GM19463 (cell line): ENCODE measurements around the gene BACH2.
"Not testable (repeated sequence)": the region's sequence is repeated elsewhere in the genome, so short reads cannot be mapped to it uniquely, and the experiment has no call there.

ENCODE experiments used
- ATAC-seq: cut with Tn5 transposase; IDR thresholded peaks from one replicate; pipeline ENCODE4 v1.9.1; 2021; ENCODE audit warnings: mild to moderate bottlenecking, moderate library complexity; ENCODE audit not compliant: unreplicated experiment

BACH2 gene

DNA sequence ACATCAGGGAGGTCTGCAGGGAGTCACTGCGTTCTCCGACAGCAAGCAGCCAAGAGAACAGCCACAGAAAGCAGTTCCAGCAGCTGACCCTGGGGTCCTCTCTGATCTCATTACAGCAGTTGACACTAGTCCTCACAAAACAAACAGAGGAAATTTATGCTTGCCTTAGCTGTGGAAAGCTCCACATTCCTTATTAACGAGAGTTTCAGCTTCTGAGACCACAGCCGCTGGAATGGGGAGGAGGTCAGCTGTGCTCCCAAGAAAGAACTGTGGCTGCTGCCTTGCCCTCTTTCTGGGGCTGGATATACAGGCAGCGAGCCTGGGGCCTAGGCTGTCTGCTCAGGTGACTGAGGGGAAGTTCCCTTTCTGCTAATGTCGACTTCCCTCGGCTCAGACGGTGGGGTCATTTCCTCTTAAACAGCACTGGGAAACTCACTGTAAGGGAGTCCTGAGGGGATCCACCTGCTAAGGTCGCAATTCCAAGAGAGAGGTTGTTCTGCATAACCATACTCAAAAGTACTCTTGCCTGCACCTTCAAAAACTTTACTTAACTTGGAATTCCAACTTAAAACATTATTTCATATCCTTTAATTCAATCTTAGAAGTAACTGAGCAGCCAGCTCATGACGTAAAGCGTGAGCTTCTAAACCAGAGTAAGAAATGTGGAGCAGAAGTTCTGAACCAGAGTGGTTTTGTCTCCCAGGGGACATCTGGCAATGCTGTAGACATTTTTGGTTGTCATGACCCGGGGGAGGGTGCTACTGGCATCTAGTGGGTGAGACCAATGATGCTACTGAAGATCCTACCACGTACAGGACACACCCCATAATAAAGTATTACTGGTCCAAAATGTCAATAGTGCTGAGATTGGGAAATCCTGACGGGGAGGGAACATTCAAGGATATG lies 80.3 kb downstream of the BACH2 start:
- peak; percentile 66 for ATAC-seq

DNA sequence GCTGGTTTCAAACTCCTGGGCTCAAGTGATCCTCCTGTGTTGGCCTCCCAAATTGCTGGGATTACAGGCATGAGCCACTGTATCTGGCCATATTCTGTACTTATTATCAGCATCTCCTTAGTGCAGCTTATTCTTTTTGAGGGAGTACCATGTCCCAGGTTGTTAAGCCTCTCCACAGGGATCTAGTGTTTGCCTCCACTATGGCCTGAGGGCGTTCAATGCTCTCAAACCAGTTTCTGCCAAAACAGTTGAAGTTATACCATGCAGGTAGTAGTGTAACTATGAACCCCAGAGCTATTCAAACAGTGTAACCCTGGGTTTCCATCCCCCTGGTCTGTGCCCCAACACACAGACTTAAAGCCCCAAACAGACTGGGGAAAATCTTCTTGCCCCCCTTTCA lies 81.7 kb downstream of the BACH2 start:
- ATAC-seq = no peak

DNA sequence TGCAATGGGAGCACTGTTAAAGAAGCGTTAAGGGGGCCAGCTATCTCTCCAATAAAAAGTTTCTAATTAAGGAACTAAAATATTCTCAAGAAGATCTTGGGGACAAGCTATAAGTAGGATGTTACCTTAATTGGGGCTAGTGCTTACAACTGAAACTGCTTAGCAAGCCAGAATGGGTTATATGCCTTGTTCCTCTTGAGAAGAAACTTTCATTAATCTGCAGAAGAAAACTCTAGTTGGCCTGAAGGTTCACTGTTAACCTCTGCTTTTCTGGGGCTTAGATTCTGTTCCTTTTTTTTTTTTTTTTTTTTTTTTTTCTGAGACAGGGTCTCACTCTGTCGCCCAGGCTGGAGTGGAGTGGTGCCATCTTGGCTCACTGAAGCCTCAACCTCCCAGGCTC lies 82.2 kb downstream of the BACH2 start:
- ATAC-seq = no peak

DNA sequence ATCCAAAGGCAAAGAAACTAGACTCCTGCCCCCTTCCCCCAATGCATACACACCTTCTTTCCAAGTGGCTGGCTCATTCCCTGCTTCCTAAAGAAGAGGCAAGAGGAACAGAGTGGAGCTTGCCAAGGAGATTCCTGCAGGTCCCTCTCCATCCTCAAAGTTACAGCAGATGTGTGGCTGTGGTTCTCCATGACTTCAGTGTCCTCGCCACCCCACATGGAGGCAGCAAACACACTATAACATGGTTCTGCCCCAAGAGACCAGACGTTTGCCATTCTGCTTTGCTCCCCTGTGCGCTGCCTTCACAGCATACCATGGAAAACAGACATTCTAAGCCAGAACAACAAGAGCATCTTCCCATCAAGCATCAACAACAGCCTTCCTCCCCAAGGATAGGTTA lies 84.4 kb downstream of the BACH2 start:
- ATAC-seq = no peak

DNA sequence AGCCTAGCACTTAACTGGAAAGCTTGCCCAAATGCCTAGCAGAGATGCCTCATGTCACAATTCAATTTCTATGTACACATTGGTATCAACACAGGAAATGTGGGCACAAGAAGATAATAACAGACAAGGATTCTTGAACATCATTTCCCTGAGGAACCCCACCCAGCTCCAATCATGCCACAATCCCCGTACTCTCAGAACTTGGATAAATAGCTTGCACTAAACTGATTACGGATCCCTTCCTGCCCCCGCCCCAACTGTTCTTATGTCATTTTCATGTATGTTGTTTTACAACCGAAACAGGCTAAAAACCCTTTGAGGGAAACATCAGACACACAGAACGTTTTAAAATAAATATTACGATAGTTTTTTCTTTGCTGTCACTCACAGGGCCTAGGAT lies 87.1 kb downstream of the BACH2 start:
- ATAC-seq = no peak

DNA sequence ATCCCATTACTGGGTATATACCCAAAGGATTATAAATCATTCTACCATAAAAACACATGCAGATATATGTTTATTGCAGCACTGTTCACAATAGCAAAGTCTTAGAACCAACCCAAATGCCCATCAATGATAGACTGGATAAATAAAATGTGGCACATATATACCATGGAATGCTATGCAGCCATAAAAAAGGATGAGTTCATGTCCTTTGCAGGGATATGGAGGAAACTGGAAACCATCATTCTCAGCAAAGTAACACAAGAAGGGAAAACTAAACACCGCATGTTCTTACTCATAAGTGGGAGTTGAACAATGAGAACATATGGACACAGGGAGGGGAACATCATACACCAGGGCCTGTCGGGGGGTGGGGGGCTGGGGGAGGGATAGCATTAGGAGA lies 88.0 kb downstream of the BACH2 start:
- not testable (repeated sequence) for ATAC-seq

DNA sequence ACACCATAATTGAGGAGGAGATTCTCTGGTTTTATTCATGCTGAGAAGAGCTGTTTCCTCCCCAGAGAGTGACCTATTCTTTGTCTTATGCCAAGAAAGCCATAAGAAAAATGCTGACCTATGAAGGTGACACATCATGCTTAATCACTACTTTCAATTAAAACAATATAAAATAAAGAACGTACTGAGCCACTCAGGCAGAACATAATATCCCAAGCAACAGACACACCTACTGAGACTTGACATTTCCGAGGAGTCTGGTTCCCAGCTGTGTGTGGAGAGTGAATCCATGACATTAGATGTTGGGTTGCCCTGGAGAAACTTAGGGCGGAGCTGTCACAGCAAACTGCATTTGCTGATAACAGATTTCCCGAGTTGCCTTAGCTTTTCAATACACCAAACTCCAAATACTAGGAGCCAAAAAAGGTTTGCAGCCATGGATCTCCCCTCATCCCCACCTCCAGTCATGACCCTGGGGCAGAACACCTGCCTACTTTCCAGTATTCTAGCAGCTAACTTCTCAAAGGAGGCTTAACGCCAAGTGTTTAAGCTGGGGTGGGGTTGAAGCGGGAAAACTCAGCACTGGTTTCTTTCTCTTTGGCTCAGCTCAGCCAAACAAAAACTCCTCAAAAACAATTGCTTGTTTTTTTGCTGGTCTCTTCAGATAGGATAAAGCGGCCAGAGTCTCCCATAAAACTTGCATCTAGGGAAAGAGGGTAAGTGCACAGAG lies 92.2 kb downstream of the BACH2 start:
- no peak for ATAC-seq

DNA sequence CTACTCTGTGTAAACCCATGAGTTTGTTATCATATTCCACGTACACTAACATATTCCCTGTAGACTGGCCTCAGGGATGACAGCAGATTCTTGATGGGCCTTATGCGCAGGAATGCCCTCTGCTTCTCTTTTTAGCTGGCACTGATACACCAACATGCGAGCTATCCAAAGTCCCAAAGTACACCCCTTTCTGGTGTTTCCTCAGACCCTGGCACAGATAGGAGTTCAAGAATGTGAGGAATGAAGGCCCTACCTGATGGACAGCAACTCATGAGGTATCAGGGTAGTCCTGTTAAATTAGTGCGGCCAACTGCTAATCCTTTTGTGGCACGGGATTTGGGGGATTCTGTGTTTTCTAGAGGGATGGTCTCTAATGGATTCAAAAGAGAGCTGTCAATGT lies 93.0 kb downstream of the BACH2 start:
- no peak for ATAC-seq

DNA sequence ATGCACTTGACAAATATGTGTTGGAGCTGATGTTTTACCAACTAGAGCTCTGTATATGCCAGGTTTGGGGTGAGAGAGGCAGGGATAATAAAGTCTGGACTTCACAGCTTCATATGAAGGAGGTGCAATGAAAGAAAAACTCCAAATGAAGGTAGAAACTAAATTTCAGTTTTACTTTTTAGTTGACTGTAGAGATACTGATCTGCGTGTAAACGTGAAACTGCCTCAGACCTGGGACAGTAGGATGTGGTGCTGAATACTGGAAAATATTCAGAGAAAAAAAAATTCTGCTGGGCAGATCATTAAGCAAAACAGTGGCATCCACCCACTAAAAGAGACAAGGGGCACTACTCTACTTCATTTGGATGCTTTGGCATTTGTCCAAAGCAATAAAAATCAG lies 94.5 kb downstream of the BACH2 start:
- no peak for ATAC-seq

DNA sequence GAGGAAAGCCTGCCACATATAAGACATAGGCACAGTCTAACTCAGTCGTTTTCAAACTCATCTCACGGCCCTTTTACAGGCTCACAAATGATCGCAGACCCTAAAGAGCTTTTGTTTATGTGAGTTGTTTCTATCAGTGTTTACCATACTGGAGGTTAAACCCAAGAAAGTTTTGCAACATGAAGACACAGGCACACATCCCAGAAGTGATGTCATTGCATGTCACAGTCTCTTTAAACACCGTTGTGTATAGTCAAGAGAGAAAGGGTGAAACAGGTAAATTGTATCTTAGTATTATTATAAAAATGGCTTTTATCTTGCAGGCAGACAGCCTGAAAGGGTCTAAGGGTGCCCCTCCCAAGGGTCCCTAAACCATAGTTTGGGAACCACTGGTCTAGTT lies 96.7 kb downstream of the BACH2 start:
- no peak for ATAC-seq

DNA sequence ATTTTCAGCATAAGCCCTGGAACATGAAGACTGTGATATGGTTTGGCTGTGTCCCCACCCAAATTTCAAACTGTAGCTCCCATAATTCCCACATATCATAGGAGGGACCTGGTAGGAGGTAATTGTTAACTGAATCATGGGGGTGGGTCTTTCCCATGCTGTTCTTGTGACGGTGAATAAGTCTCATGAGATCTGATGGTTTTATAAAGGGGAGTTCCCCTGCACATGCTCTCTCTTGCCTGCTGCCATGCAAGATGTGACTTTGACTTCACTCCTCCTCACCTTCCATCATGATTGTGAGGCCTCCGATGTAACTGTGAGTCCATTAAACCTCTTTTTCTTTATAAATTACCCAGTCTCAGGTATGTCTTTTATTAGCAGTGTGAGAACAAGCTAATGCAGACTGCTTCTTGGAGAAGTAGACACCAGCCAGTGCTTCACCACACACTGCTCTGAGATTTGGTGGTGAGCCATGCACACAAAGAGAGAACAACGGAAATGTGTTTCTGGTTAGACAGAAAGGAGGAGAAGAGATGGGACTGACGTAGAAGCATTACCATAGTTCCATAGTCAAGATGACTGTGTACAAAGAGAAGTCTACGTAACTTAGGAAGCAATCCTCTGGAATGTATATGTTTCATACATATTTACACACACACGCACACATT lies 97.8 kb downstream of the BACH2 start:
- no peak for ATAC-seq

DNA sequence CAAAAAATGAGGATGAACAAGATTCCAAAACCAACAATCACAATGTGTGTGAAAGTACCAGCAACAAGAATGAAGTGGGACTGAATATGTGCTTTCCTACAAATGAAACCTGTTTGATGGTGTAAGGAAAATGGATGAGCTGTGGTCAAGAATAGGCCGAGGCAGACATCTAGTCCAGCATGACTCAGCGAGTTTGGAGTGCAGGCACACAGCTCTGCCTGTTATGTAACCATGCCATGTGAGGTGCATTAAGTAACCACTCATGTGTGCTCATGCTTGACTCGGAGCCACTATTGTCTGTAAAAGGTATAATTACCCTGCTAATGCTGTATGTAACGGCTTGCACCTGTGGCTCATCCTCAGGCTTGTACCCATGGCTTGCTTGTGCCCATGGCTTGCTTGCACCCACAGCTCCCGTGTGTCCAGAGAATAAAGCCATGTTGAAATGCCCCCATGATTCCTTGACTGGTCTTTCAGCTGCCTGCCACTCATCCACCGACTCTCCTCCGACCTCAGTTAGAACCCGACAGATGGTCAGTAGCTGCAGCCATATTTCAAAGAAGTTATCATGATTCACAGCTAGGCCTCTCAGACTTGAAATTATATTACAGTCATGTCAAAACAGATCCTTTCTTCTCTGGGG lies 98.7 kb downstream of the BACH2 start:
- ATAC-seq = no peak

DNA sequence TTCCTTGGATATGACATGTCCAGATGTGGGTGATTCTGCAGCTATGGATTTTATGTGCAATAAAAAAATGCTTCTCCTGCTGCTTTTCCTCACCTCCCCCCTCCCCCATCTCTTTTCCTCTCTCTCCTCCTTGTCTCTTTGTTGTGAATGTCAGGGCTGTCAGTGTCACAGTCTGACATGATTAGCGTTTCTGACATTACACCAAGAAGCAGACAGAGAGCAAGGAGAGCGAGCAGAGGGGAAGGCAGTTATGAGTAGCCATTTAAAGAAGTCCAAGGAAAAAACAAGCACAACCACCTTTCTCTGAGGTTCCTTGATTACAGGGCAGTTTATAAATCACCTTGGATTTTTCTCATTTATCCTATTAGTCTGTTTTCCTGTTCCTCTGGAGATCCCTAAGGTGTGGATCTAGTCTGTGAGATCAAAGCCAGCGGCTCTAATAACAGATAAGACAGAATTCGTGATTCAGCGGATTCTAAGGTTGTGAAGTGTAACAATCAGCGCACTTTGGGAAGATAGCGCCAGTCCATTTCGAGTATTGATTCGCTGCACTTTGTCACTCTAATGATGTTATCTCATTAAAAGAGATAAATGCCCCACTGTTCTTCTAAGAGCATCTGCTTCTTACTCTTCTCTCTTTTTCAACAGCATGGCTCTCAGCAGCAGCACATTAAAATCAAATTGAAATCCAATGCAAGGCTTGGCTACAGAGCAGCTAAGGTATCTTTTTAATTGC lies 101.4 kb downstream of the BACH2 start:
- no peak for ATAC-seq

DNA sequence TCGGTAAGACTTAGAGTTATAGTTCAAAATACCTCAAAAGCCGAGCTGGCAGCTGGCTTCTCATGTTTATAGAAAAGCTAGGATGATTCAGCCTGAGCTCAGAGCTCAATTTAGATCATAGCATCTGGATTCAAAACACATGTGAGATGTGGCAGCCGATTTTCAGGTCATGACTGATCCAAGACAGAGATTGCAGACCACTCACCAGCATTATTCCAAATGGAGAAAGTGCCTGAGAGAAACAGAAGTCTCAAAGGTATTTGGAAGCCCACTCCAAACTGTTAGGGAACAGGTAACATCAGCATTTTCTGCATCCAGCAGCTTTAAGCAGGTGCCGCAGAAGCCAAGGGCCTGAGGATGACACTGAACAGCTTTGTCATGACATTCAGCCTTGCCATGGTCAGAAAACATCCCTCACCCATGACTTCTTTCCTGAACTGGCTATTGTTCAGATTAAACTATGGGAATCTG lies 102.2 kb downstream of the BACH2 start:
- ATAC-seq = no peak

DNA sequence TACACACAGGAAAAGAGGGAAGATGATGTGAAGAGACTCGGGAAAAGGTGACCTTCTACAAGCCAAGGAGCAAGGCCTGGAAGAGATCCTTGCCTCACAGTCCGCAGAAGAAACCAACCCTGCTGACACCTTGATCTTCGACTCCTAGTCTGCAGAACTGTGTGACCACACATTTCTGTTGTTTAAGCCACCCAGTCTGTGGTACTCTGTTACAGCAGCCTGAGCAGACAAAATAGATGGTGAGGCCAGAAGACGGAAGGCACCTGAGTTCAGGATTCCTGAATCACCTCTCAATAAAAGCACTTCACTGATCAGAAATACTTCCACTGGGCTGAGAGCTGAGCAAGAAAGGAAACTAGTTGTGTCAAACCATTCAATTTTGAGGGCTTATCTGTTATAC lies 103.3 kb downstream of the BACH2 start:
- ATAC-seq = no peak

DNA sequence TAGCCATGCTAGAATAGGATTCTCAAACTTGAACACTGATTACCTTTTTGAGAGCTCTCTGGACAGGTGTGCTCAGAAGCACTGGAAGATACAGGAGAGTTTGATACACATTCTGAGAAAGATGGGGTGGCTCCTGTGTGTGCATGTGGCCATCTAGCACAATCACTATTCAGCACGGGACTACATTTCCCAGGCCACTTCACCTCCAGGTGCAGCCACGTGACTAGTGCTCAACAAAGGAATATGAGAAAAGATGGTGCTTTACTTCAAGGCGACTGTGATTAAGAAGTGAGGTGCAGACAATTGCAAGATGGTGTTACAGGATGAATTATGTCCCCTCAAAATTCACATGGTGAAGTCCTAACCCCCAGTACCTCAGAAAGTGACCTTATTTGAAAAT lies 103.8 kb downstream of the BACH2 start:
- ATAC-seq = no peak

DNA sequence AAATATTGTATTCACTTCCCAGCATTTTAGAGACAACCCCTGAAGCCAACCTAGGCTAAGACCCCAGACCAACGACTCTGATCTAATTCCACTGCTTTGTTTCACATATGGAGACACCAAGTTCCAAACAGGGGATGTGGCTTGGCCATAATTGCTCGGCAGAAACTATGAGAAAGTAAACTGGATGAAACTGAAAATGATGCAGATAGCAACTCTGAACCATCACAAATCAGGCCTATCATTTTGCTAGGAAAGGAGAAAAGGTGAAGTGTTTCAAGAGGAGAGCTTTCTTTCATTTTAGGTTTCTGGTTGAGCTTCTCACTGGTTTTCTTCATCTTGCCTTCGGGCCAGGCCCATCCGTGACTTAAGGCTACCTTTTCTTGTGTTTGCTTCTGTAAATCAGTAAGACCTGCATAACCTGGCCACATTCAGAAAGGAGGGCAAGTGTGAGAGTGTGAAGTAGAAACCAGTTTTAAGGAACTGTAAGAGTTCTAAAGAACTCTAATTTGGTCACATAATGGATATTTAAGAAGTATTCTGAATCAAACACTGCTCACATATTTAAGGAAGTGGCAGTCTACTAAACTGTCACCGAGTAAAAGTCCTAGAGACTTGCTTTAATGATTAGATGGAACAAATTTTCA lies 105.8 kb downstream of the BACH2 start:
- ATAC-seq = no peak

DNA sequence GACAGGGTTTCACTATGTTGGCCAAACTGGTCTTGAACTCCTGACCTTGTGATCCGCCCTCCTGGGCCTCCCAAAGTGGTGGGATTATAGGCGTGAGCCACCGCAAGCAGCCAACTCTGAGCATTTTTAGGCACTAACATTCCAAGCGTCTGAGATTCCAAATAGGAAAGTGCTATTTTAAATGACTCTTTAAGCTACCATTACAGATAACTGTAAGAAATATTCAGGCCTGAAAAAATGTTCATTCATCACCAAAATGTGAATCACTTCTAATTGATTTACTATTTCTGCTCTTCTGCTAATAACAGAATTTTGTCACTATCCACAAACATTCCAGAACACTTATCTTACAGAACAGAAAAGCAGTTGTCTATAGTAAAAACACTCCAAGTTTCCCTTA lies 106.5 kb downstream of the BACH2 start:
- no peak for ATAC-seq

DNA sequence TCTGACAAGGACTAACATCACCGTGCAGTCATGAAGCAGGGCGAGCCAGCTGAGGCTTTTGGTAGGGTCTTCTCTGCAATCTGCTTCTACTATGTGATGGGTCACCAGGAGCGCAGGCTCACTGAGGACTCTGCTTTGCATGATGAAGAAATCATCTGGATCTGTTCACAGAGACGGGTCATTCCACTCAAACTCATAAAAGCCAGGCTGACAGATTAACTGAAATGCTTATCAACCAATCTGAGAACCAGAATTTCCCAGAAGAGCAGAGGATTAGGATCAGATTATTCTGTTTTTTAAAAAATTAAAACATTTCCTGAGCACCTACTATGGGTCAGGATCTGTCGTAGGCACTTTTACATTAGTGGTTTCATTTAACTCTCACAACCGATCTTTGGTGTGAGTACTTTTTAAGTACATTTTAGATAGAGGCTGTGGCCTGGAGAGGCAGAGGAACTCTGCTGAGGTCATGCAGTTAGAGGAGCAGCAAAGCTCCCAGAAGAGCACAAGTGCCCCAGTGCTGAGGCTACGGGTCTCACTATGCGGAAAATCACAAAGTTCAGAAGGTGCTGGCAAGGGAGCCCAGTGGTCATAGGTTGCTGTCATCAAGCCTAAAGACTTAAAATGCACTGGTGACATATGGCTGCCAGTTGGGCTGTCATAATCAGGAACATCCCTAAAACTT lies 109.1 kb downstream of the BACH2 start:
- ATAC-seq = no peak
